EH (cell line): Measurements from ENCODE around the gene EPN2.

Experiments used
- DNase-seq: peaks from one replicate; pipeline ENCODE4 v3.0.0-alpha.2; 2015; ENCODE audit warnings: low read depth

Gene EPN2

GRCh38 chr17:19365833-19366636 is 128.9 kb downstream of the EPN2 start:
- DNase-seq, result no peak

GRCh38 chr17:19366637-19366972 is 129.4 kb downstream of the EPN2 start:
- no peak for DNase-seq

- peak; percentile 63 for DNase-seq
These were observed 131.1 kb downstream of the EPN2 start for GRCh38 chr17:19368229-19368628.

GRCh38 chr17:19369107-19369778 is 132.1 kb downstream of the EPN2 start:
- no peak for DNase-seq

GRCh38 chr17:19369846-19370492 is 132.8 kb downstream of the EPN2 start:
- no peak for DNase-seq

- DNase-seq, result no peak
These were observed 133.4 kb downstream of the EPN2 start for GRCh38 chr17:19370493-19370960.

- DNase-seq, result no peak
These were observed 134.3 kb downstream of the EPN2 start for GRCh38 chr17:19371259-19372010.

GRCh38 chr17:19372011-19372370 is 134.8 kb downstream of the EPN2 start:
- DNase-seq, result no peak

GRCh38 chr17:19372439-19372838 is 135.3 kb downstream of the EPN2 start:
- DNase-seq, result no peak

- no peak for DNase-seq
These were observed 135.8 kb downstream of the EPN2 start for GRCh38 chr17:19372866-19373504.

- DNase-seq, result no peak
These were observed 137.0 kb downstream of the EPN2 start for GRCh38 chr17:19374136-19374535.

GRCh38 chr17:19375732-19376131 is 138.6 kb downstream of the EPN2 start:
- DNase-seq, result no peak

GRCh38 chr17:19376811-19377210 is 139.6 kb downstream of the EPN2 start:
- DNase-seq, result no peak

GRCh38 chr17:19377602-19378415 is 140.6 kb downstream of the EPN2 start:
- DNase-seq, result peak; percentile 99

GRCh38 chr17:19378416-19379360 is 141.5 kb downstream of the EPN2 start, which contains the start of gene MAPK7:
Gene MAPK7, plus strand, starts transcription at chr17:19378498. Its CDS starts 403 bp downstream, at chr17:19378901.
- DNase-seq, result no peak

GRCh38 chr17:19379361-19380065 is 142.3 kb downstream of the EPN2 start:
- no peak for DNase-seq

- DNase-seq, result no peak
These were observed 143.5 kb downstream of the EPN2 start for GRCh38 chr17:19380481-19381301.

- DNase-seq, result no peak
These were observed 144.2 kb downstream of the EPN2 start for GRCh38 chr17:19381361-19381740.
